HCT116 (cell line): ENCODE data around the gene UBE2E2. TPM values are rescaled to one million over a fixed set of nuclear protein-coding genes. Genes with fewer than 3 reads are reported as not detected.

Experiments used
- ATAC-seq: fragments of 200-7000 bp; cut with Tn5 transposase; 2 replicates; pipeline ENCODE4 v1.9.1; 2020; ENCODE audit warnings: mild to moderate bottlenecking, moderate library complexity
- BruUV-seq: library from RNA; stranded (reverse); fragments of 400-500 nt; replicated peaks from 2 replicates; lab custom pipeline; 2021; lab: Mats Ljungman, UMichigan
- CTCF ChIA-PET: fragments of 300-600 bp; sonication (Branson Sonifier 250); formaldehyde crosslinking; loops from one replicate; lab custom pipeline; 2021; ENCODE audit warnings: antibody characterized with exemption; lab: Charles Lee
- POLR2A ChIA-PET: fragments of 300-600, 350-600 bp; sonication (Branson Sonifier 250); formaldehyde crosslinking; loops from one replicate; lab custom pipeline; 2021; ENCODE audit warnings: antibody characterized with exemption; lab: Charles Lee
- RAD21 ChIA-PET, 2 experiments: fragments of 300-600 bp; sonication (Branson Sonifier 250); formaldehyde crosslinking; loops; one replicate each; lab custom pipeline; 2023; ENCODE audit warnings: low total read pairs in 2 of 2; ENCODE audit not compliant: uncharacterized antibody in 2 of 2, unreplicated experiment in 2 of 2, low non-redundant PET in 1 of 2; lab: Charles Lee
- DNase-seq: peaks from one replicate; pipeline ENCODE4 v3.0.0-alpha.2; 2010; ENCODE audit warnings: low read depth, low spot score
- H2AFZ ChIP-seq: fragments of 200-600 bp; shearing (Covaris generic), sonication (generic); 2 replicates; pipeline ENCODE4 v1.6.1; 2017; ENCODE audit warnings: low read depth, mixed run types, mixed read lengths, antibody characterized with exemption, low read length; ENCODE audit not compliant: poor library complexity, severe bottlenecking
- H3K27ac ChIP-seq: 2 replicates; pipeline ENCODE4 v1.5.1; 2012; ENCODE audit warnings: low read depth, low read length
- H3K27me3 ChIP-seq: fragments of 200-600 bp; sonication (generic); 2 replicates; pipeline ENCODE4 v1.6.1; 2016; ENCODE audit warnings: mixed run types, low read length, mixed read lengths; ENCODE audit not compliant: insufficient read depth
- H3K36me3 ChIP-seq, 2 experiments: fragments of 200-500 bp in 1 of 2; fragments of 200-600 bp in 1 of 2; sonication (Bioruptor generic) in 1 of 2; sonication (generic) in 1 of 2; 2 replicates each; pipeline versions ENCODE4 v1.5.1 to v1.6.1; 2014 to 2016; ENCODE audit warnings: low read length in 2 of 2, inconsistent platforms in 1 of 2, mixed read lengths in 1 of 2, mixed run types in 1 of 2; ENCODE audit not compliant: insufficient read depth in 2 of 2, control insufficient read depth in 1 of 2
- H3K4me1 ChIP-seq, 2 experiments: fragments of 200-600 bp in 1 of 2; sonication (generic) in 1 of 2; 2 replicates each; pipeline versions ENCODE4 v1.5.1 to v1.6.1; 2012 to 2017; ENCODE audit warnings: low read length in 2 of 2, inconsistent platforms in 1 of 2, mild to moderate bottlenecking in 1 of 2, mixed read lengths in 1 of 2, mixed run types in 1 of 2, moderate library complexity in 1 of 2; ENCODE audit not compliant: insufficient read depth in 2 of 2, control insufficient read depth in 1 of 2
- H3K4me2 ChIP-seq: fragments of 200-600 bp; sonication (generic); 2 replicates; pipeline ENCODE4 v1.6.1; 2017; ENCODE audit warnings: mixed run types, low read length, mixed read lengths
- H3K4me3 ChIP-seq, 2 experiments: fragments of 200-600 bp in 1 of 2; sonication (generic) in 1 of 2; replicated peaks in 1 of 2; 2 replicates each; pipeline ENCODE4 v1.5.1; 2011 to 2016; ENCODE audit warnings: low read length in 2 of 2, control low read depth in 1 of 2, low read depth in 1 of 2, mild to moderate bottlenecking in 1 of 2, mixed read lengths in 1 of 2, mixed run types in 1 of 2
- H3K79me2 ChIP-seq: fragments of 200-600 bp; sonication (generic); 2 replicates; pipeline ENCODE4 v1.6.1; 2017; ENCODE audit warnings: mild to moderate bottlenecking, mixed run types, low read length, moderate library complexity, mixed read lengths; ENCODE audit not compliant: insufficient read depth
- H3K9ac ChIP-seq: fragments of 200-600 bp; sonication (generic); 2 replicates; pipeline ENCODE4 v1.6.1; 2016; ENCODE audit warnings: low read length, mixed read lengths
- H3K9me2 ChIP-seq: fragments of 200-600 bp; sonication (generic), shearing (Covaris generic); 2 replicates; pipeline ENCODE4 v1.6.1; 2017; ENCODE audit warnings: mixed run types, mild to moderate bottlenecking, moderate library complexity; ENCODE audit not compliant: insufficient read depth
- H3K9me3 ChIP-seq, 2 experiments: fragments of 200-500 bp in 1 of 2; fragments of 200-600 bp in 1 of 2; sonication (Bioruptor generic) in 1 of 2; sonication (generic) in 1 of 2; 2 replicates each; pipeline ENCODE4 v1.6.1; 2014 to 2017; ENCODE audit warnings: low read length in 2 of 2, mixed read lengths in 2 of 2, inconsistent platforms in 1 of 2, low read depth in 1 of 2, mild to moderate bottlenecking in 1 of 2, mixed run types in 1 of 2, moderate library complexity in 1 of 2; ENCODE audit not compliant: control insufficient read depth in 1 of 2, insufficient read depth in 1 of 2
- H4K20me1 ChIP-seq: fragments of 200-600 bp; sonication (generic), shearing (Covaris generic); 2 replicates; pipeline ENCODE4 v1.6.1; 2017; ENCODE audit warnings: mixed run types, mild to moderate bottlenecking, moderate library complexity; ENCODE audit not compliant: insufficient read depth
- CEBPB ChIP-seq: IDR thresholded peaks from 2 replicates; pipeline ENCODE4 v1.6.1; 2012; ENCODE audit warnings: low read depth
- ELF1 ChIP-seq: IDR thresholded peaks from 2 replicates; pipeline ENCODE4 v1.6.1; 2012; ENCODE audit warnings: low read depth, borderline replicate concordance
- EZH2 ChIP-seq: fragments of 200-600 bp; sonication (generic); IDR thresholded peaks from 2 replicates; pipeline ENCODE4 v1.6.1; 2017; ENCODE audit warnings: antibody characterized with exemption, mixed run types
- FOSL1 ChIP-seq: IDR thresholded peaks from 2 replicates; pipeline ENCODE4 v1.6.1; 2012; ENCODE audit warnings: low read depth
- JUND ChIP-seq: IDR thresholded peaks from 2 replicates; pipeline ENCODE4 v1.6.1; 2012
- POLR2A ChIP-seq: IDR thresholded peaks from 2 replicates; pipeline ENCODE4 v1.7.0; 2011; ENCODE audit warnings: borderline replicate concordance; ENCODE audit not compliant: insufficient read depth, insufficient read length; ENCODE audit errors: extremely low read depth
- RAD21 ChIP-seq: IDR thresholded peaks from 2 replicates; pipeline ENCODE4 v1.6.1; 2012; ENCODE audit warnings: low read depth, mild to moderate bottlenecking
- SIN3A ChIP-seq: IDR thresholded peaks from 2 replicates; pipeline ENCODE4 v1.6.1; 2012; ENCODE audit warnings: low read depth
- SP1 ChIP-seq: IDR thresholded peaks from 2 replicates; pipeline ENCODE4 v1.6.1; 2012; ENCODE audit warnings: low read depth
- SRF ChIP-seq: IDR thresholded peaks from 2 replicates; pipeline ENCODE4 v1.6.1; 2012; ENCODE audit warnings: low read depth
- TCF7L2 ChIP-seq: IDR thresholded peaks from 2 replicates; pipeline ENCODE4 v1.7.0; 2011; ENCODE audit warnings: borderline replicate concordance, inconsistent platforms; ENCODE audit not compliant: insufficient read depth, insufficient read length; ENCODE audit errors: extremely low read depth
- YY1 ChIP-seq: IDR thresholded peaks from 2 replicates; pipeline ENCODE4 v1.6.1; 2011; ENCODE audit warnings: low read length, low read depth, moderate library complexity, mild to moderate bottlenecking; ENCODE audit not compliant: insufficient replicate concordance; ENCODE audit errors: extremely low read depth
- ZBTB33 ChIP-seq: IDR thresholded peaks from 2 replicates; pipeline ENCODE4 v1.6.1; 2011; ENCODE audit warnings: mild to moderate bottlenecking, low read length, moderate library complexity; ENCODE audit not compliant: insufficient replicate concordance; ENCODE audit errors: extremely low read depth
- ZNF274 ChIP-seq: fragments of 200-500 bp; sonication (Bioruptor generic); IDR thresholded peaks from 2 replicates; pipeline ENCODE4 v1.6.1; 2014; ENCODE audit warnings: mild to moderate bottlenecking, low read depth, low read length, inconsistent platforms
- intact Hi-C: fragments of 100-400 bp; cut with micrococcal nuclease; formaldehyde crosslinking; loops from 2 replicates; pipeline ENCODE4 v1.10.0; 2022
- total RNA-seq: library from RNA; stranded (reverse); gene quantifications from one replicate; pipeline ENCODE4 v1.2.1, GENCODE V29; 2021; ENCODE audit not compliant: unreplicated experiment
- TF ChIP-seq, protein P1 (sequence below): IDR thresholded peaks from 2 replicates; pipeline ENCODE4 v1.6.1; 2012
- TF ChIP-seq, protein P2 (sequence below): IDR thresholded peaks from 2 replicates; pipeline ENCODE4 v1.6.1; 2012

Gene UBE2E2
- total RNA-seq, 1 experiment from 2014 or later, result 21.4 TPM

DNA sequence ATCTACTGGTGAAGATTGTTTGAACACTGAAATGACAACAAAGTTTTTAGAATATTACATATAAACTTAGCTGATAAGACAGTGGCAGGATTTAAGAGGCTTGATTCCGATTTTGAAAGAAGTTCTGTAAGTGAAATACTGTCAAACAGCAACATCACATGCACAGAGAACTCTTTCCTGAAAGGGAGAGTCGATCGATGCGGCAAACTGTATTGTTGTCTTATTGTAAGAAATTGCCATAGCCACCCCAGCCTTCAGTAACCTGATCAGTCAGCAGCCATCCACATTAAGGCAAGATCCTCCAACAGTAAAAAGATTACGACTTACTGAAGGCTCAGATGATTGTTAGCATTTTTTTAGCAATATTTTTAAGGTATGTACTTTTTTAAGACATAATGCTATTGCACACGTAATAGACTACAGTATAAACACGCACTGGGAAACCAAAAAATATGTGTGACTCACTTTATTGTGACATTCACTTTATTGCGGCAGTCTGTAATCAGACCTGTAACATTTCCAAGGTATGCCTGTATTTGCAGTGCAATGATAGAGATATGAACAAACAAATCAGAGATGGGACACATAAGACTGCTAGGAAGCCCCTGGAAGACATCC lies 377.1 kb downstream of the UBE2E2 start:
- POLR2A ChIA-PET, result no interaction called here
- Histone ChIP-seq H3K4me3 (no peak overlapping the region), H3K9me2 (no peaks in the 10 kb centered on the region), H3K9ac (no peak overlapping the region), H4K20me1 (no peaks in the 10 kb centered on the region), H3K27me3 (no peaks in the 10 kb centered on the region), H3K36me3 (no peaks in the 10 kb centered on the region), H2AFZ (no peak overlapping the region), H3K4me1 (peaks cover 2 to 15% of the 10 kb centered on the region in 2 experiments; a peak in 2 of 4 replicates), H3K79me2 (no peaks in the 10 kb centered on the region), H3K27ac (no peak overlapping the region), H3K4me2 (no peak overlapping the region; the same call in 1 of the 2 replicates), H3K9me3 (no peaks in the 10 kb centered on the region)
- no peak for DNase-seq
- BruUV-seq, result no TSS peak
- CTCF ChIA-PET, result no interaction called here
- no peak for TF ChIP-seq SIN3A
- TF ChIP-seq FOSL1, result peak; percentile 33
- TF ChIP-seq CEBPB, result peak; percentile 69
- no peak for TF ChIP-seq POLR2A
- intact Hi-C loops, result no loop called here
- ATAC-seq, result no peak
- RAD21 ChIA-PET, result no interaction called here

- H3K4me3 ChIP-seq, result no peak overlapping the region
- no peaks in the 10 kb centered on the region for H3K36me3 ChIP-seq
- no peaks in the 10 kb centered on the region for H4K20me1 ChIP-seq
- POLR2A ChIA-PET, result no interaction called here
- CTCF ChIA-PET, result no interaction called here
- no peak for DNase-seq
- no peaks in the 10 kb centered on the region for H3K79me2 ChIP-seq
- no peaks in the 10 kb centered on the region for H3K9me3 ChIP-seq
- no peaks in the 10 kb centered on the region for H3K27me3 ChIP-seq
- H2AFZ ChIP-seq, result no peak overlapping the region
- no peak overlapping the region for H3K4me2 ChIP-seq
- RAD21 ChIA-PET, result no interaction called here
- peaks cover 2 to 6% of the 10 kb centered on the region in 2 experiments; a peak in 2 of 4 replicates for H3K4me1 ChIP-seq
- BruUV-seq, result no TSS peak
- no peak for ATAC-seq
- intact Hi-C loops, result no loop called here
- no peaks in the 10 kb centered on the region for H3K9me2 ChIP-seq
- H3K27ac ChIP-seq, result no peak overlapping the region
- no peak overlapping the region for H3K9ac ChIP-seq
- TF ChIP-seq ELF1 (no peak), SP1 (no peak), POLR2A (no peak), ZBTB33 (no peak), TCF7L2 (no peak), SRF (no peak), FOSL1 (no peak), ZNF274 (no peak), YY1 (no peak), EZH2 (no peak), JUND (no peak), CEBPB (no peak), RAD21 (no peak)
- TF ChIP-seq, protein P1, sequence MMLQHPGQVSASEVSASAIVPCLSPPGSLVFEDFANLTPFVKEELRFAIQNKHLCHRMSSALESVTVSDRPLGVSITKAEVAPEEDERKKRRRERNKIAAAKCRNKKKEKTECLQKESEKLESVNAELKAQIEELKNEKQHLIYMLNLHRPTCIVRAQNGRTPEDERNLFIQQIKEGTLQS, result no peak
- TF ChIP-seq, protein P2, sequence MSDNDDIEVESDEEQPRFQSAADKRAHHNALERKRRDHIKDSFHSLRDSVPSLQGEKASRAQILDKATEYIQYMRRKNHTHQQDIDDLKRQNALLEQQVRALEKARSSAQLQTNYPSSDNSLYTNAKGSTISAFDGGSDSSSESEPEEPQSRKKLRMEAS, result no peak
Observed at GRCh38 chr3:23583980-23584740, 381.0 kb downstream of the UBE2E2 start.
